Raji (cell line): Measurements from ENCODE around the gene GRK7.

Source experiments
- POLR2A ChIP-seq: IDR thresholded peaks from 2 replicates; pipeline ENCODE4 v1.6.1; 2011; ENCODE audit warnings: low read depth, low read length, control low read depth; ENCODE audit not compliant: insufficient read depth

The GRK7 gene

DNA sequence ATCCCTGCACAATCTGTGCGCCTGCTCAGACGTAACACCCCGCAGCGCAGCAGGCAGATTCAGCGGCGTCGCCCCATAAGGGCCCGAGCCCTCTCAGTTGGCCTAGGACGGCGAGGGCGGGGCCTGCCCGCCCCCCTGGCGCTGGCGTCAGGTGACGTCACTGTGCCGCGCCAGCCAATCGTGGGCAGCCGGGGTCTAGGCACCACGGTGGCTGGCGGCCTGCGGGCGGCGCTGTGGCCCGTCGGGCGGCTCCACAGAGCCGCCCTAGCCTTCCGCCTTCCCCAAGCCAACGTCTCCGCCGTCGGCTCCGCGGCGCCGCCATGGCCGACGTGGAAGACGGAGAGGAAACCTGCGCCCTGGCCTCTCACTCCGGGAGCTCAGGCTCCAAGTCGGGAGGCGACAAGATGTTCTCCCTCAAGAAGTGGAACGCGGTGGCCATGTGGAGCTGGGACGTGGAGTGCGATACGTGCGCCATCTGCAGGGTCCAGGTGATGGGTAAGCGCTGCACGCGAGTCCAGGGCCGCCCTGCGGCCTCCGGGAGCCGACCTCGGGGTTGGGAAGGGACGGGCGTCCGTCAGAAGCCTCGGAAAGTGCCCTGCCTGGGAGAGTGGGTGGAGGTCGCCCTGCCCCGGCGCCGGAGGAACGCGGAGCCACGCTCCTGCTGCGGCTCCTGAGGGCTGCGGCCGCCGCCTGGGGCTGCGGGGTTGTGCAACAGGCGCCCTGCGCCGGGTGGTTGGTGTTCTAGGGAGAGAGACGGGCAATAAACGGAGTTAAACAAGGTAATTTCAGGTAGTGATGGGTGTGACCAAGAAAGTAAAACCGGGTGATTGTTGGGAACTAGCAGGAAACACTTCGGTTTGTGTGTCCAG is 25.0 kb upstream of the GRK7 start, which contains the start of gene RNF7:
Gene RNF7, plus strand, starts transcription at position 277 of the 869 bp plus-strand sequence. Its CDS starts 44 bp downstream, at position 321.
- peak; percentile 90 for TF ChIP-seq POLR2A

DNA sequence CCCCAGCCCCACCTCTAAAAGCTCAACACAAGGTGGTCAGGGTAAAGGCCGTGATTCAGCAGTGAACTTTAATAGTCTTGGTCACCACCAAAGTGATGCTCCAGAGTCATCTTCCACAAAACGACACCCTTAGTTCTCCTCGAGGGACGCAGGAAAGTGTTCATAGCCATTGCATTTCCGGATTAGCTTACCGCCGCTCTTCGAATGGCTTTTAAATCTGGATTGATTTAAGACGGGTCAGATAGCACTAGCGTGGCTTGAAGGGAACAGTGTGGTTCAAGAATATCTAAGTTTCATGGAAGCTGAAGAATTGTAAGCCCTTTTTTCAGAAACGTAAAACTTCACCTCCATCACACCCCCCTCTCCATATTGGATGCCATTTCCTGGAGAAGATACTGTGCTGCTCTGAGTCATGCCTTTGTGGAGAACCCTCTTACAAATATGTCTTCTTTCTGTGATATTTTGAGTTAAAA is 24.3 kb upstream of the GRK7 start:
- no peak for TF ChIP-seq POLR2A

DNA sequence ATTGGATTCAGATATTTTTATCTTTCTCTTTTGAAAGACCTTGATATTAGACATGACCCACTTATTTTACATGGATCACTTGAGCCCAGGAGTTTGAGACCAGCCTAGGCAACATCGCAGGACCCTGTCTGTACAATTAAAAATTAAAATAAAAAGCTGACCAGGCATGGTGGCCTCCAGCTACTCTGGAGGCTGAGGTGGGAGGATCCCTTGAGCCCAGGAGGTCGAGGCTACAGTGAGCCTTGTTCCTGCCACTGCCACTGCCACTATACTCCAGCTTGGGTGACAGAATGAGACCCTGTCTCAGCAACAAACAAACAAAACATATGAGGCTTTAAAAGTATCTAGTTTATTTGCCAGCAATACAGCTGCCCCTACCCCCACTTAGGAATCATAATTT is 23.5 kb upstream of the GRK7 start:
- TF ChIP-seq POLR2A, result no peak

DNA sequence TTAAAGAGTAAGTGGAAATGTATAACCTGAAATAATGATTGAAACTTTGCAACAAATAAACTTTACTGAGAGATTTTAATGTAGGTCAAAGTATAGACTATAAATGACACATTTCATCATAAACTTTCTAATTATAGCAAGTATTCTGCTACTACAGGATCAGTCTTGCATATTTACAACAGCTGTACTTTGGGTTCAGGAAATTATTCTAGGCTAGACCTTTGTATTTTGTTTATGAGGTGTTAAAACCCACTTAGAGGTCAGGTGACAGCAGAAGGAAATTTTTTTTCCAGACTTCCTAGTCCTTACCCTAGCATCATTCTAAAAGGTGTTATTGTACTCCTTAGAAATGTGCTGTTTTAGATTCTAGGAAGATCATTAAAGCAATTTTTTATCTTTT is 22.9 kb upstream of the GRK7 start:
- no peak for TF ChIP-seq POLR2A

DNA sequence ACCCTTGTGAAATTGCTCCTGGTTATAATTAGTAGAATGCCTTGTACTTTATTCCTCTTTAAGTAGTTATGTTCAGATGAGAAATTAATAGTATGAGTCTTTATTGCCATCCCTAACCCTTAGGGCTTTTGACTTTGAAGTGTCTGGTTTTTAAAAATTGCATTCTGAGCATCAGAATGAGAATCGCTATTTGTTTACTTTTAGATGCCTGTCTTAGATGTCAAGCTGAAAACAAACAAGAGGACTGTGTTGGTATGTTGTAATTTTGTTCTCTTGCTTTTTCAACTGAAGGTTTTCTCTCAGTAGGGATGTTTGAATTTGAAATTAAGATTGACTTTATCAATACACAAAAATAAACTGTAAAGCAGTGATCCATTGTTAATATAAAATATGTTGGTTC is 19.9 kb upstream of the GRK7 start:
- no peak for TF ChIP-seq POLR2A

DNA sequence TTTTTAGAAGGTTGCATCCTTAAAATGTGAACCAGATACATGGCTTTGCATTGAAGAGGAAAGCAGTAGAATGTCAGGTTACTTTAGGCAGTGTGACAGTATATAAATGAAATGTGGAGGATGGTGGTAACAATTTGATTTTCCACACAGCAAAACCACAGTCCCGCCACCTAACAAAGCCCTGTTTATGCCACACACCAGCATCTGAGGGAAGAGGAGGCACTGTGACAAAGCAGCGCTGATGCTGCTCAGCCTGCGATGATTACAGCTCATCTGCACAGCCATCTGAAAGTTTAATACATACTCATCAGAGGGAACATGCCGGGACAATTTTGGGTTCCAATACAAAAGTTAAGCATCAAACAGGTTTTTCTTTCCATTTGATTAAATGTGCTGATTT is 16.2 kb upstream of the GRK7 start:
- TF ChIP-seq POLR2A, result no peak

DNA sequence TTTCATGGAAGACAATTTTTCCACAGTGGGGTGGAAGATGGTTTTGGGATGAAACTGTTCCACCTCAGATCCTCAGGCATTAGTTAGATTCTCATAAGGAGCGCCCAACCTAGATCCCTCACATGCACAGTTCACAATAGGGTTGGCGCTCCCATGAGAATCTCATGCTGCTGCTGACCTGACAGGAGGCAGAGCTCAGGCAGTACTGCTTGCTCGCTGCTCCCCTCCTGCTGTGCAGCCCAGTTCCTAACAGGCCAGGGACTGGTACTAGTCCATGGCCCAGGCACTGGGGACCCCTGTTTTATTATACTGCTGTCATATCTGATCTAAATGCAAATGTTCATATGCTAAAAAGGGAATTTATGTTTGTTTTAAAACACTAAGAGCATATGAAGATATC is 9.8 kb upstream of the GRK7 start:
- no peak for TF ChIP-seq POLR2A

DNA sequence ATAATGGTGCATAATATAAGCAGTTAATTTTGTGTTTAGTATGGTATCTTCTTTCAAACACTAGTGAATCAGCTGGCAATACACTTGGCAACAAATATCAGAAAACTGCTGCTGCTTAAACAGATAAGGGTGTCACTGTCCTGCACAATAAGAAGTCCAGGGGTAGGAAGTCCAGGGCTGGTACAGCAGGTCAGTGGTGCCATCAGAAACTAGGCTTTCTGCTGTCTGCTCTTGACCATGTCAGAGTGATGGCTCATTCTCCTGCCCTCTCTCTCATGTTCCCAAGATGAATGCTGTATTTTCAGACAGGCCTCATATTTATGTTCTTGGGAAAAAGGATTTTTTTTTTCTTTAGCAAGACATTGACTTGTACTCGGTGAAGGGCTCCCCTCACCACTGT is 9.2 kb upstream of the GRK7 start:
- TF ChIP-seq POLR2A, result no peak

DNA sequence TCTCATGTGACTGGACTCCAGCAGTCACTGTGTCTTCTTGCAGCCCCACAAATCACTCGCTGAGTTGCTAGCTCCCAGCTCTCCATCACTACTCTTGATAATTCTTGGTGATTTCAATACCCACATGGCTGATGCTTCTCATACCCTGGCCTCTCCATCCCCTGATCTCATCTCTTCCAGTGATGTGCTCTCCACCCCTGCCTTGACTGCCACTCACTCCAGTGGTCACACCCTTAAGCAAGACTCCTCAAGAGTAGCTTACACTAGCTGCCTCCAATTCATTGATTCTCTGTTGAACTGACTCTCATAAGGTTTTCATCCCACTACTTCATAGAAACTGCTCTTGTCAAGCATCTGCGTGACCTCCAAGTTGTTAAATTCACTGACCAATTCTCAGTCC is 837 bp downstream of the GRK7 start:
- TF ChIP-seq POLR2A, result no peak

DNA sequence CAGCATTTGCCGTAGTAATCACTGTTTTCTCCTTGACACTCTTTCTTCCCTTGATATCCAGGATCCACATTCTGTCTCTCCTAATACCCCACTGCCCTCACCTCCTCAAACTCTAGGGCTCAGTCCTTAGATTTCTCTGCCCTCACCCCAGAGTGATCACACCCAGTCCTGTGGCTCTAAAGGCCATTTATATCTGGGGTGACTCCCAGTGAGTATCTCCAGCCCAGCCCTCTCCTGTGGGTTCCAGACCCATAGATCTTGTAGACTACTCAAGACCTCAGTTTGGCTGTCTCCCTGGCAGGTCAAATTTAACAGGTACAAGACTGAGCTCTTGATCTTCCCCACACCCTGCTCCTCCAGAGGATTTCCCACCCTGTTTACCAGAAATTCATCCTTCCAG is 1.3 kb downstream of the GRK7 start:
- TF ChIP-seq POLR2A, result no peak

DNA sequence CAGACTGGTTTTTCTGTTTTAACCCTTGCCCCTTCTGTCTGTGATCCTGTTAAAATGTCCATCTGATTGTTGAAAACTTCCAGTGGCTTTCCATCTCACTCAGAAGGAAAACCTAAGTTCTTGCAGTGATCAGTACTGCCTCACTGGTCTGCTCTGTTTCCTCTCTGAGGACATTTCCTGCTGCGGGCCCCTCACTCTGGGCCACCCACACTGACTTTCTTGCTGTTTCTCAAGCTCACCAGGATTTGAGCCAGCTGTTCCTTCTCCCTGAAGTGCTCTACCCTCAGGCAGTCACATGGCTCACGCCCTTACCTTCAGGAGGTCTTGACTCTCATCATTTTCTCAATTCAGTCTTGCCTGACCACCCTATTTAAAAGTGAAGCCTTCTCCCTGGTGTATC is 1.8 kb downstream of the GRK7 start:
- no peak for TF ChIP-seq POLR2A

DNA sequence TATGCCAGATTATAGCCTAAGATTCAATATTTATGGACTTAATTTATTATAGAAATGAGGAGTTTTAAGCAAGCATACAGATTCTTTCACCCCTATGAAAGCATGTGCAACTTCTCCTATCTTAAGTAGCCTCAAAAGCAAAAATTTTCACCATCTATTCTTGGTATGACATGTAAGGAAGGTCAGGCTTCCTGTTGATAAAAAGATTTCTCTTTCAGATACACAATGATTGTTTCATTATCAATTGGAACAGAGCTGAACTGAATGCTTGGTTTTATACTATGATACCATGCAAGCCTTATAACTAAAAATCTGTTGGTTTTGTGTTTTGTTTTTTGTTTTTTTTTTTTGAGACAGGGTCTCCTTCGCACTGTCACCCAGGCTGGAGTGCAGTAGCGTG is 3.9 kb downstream of the GRK7 start:
- TF ChIP-seq POLR2A, result no peak

DNA sequence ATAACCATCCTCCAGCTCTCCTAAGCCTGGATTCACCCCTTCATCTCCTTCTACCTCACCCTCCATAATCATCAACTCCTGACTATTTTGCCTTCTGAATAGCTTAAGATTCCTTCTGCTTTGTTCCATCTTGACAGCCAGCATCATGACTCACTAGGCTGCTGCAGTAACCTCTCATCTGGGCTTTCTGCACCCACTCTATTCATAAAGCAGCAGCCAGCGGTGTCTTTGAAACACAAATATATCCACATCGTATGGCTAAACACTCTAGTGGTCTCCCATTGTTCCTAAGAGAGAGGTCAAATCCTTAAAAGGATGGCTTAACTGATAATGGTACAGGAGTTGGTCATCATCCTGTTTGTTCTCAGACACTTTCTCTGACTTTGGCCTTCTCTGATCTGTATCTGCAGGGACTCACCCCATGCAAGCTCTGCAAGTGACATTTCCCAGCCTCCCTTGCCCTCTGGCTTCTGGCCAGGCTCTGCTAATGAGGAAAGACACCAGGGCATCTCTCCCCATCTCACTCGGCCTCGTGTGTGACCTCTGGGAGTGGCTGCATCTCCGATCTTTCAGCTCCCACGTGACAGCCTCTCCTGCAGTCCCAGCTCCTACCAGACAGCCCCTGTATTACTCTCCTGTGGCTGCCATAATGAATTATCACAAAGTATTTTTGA is 6.2 kb downstream of the GRK7 start:
- no peak for TF ChIP-seq POLR2A

DNA sequence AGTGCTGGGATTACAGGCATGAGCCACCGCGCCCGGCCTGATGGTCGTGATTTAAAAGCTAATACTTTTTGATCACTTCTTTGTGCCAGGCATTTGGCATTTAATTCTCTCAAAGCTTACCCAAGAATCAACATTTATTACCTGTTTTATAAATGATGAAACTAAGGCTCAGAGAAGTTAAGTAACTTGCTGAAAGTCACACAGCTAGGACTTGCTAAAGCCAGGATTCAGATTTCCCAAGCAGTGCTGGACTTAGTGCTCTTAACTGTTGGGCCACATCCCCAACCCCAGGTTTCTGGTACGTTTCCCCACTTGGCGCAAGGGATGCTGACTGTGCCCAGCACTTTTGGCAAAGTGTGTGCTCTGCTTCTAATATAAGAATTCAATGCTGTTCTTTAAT is 10.5 kb downstream of the GRK7 start:
- no peak for TF ChIP-seq POLR2A

DNA sequence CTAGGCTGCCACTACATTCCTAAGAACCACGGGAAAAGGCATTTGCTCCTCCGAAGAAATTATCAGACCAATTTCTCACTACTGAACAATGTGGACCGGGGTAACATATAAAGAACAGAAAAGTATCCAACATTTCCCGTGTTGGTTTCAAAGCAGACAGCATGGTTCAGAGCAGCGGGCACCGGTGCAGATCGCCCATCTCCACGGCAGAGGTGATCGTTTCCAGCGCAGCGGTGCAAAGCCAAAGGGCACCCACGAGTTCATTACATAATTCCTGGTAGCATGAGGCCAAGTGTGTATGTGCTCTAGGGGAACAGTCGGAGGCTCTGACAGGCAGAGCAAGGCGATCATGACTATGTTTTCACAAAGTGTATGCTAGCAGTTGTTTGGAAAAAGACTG is 13.2 kb downstream of the GRK7 start:
- no peak for TF ChIP-seq POLR2A

DNA sequence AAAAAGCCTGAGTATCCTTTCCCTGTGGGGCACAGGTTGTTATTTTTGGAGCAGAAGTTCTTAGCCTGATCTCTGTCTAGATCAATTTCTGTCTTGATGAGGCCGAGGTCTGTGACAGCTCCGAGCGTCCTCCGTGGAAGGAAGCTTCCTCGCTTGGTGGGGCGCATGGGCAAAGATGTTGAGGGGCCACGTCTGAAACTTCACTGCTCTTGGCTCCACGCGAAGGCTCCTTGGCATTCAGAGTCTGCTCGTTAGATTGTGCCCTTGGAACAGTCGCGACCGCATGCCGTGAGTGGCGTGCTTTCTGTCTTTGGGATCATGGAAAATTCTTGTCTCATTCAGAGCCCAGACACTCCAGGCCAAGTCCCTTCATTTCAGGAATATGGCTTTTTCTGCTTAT is 13.7 kb downstream of the GRK7 start:
- TF ChIP-seq POLR2A, result no peak

DNA sequence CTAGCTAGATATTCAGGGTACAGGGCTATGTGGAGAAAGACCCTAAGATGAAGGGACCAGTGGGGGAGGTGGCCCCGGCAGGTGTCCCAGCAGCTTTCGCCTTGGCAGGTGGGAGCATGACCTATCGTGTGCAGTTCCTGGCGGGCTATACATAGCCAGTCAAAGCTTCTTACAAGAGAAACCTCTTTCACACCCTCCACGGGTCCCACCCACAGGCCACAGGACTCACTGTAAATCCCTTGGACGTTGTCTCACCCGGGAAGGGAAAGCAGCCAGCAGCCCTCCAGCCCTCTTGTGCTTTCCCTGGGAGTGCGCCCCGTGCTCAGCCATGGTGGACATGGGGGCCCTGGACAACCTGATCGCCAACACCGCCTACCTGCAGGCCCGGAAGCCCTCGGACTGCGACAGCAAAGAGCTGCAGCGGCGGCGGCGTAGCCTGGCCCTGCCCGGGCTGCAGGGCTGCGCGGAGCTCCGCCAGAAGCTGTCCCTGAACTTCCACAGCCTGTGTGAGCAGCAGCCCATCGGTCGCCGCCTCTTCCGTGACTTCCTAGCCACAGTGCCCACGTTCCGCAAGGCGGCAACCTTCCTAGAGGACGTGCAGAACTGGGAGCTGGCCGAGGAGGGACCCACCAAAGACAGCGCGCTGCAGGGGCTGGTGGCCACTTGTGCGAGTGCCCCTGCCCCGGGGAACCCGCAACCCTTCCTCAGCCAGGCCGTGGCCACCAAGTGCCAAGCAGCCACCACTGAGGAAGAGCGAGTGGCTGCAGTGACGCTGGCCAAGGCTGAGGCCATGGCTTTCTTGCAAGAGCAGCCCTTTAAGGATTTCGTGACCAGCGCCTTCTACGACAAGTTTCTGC is 15.0 kb downstream of the GRK7 start:
- TF ChIP-seq POLR2A, result no peak
